Testis (tissue), 3 donors: Measurements from ENCODE around the gene VMAC. TPM values are rescaled to one million over a fixed set of nuclear protein-coding genes. Genes with fewer than 3 reads are reported as not detected.
"Not testable (repeated sequence)": the region's sequence is repeated elsewhere in the genome, so short reads cannot be mapped to it uniquely, and the experiment has no call there.

Experiments
- DNase-seq: peaks from one replicate; pipeline ENCODE4 v3.0.0-alpha.2; 2019
- H3K27ac ChIP-seq, 2 donors: fragments of 200-600 bp; sonication (generic); one replicate each; pipeline ENCODE4 v1.5.1; 2019
- H3K27me3 ChIP-seq: fragments of 200-600 bp; sonication (generic); one replicate; pipeline ENCODE4 v1.5.1; 2019
- H3K36me3 ChIP-seq: fragments of 200-600 bp; sonication (generic); one replicate; pipeline ENCODE4 v1.5.1; 2017; ENCODE audit warnings: low read depth; ENCODE audit errors: missing control alignments
- H3K4me1 ChIP-seq: fragments of 200-600 bp; sonication (generic); one replicate; pipeline ENCODE4 v1.5.1; 2019
- H3K4me3 ChIP-seq, 2 donors: fragments of 200-600 bp; sonication (generic); one replicate each; pipeline ENCODE4 v1.5.1; 2017 to 2019
- H3K9me3 ChIP-seq: fragments of 200-600 bp; sonication (generic); one replicate; pipeline ENCODE4 v1.5.1; 2017
- CTCF ChIP-seq, 3 experiments: fragments of 450-650 bp in 2 of 3; fragments of 200-600 bp in 1 of 3; sonication (generic) in 1 of 3; IDR thresholded peaks; one replicate each; pipeline ENCODE4 v1.5.1; 2016 to 2019; ENCODE audit warnings: antibody characterized with exemption in 3 of 3, mild to moderate bottlenecking in 2 of 3, moderate library complexity in 1 of 3
- POLR2A ChIP-seq: fragments of 450-650 bp; IDR thresholded peaks from one replicate; pipeline ENCODE4 v1.6.1; 2017; ENCODE audit warnings: antibody characterized with exemption, mild to moderate bottlenecking, moderate library complexity
- WGBS, 2 donors: methylation state at CpG; one replicate each; pipeline ENCODE4 v1.1.5; 2018; 5-methylcytosine and 5-hydroxymethylcytosine counted together
- intact Hi-C: fragments of 100-400 bp; cut with DNase I; formaldehyde crosslinking; loops from one replicate; pipeline ENCODE4 v1.15.1; 2023; ENCODE audit warnings: low total_unique reads
- polyA plus RNA-seq: library from polyadenylated mRNA; stranded (reverse); fragments of 350-450 nt; fragmentation: Illumina TruSeq; extraction: RNeasy Lipid Tissue Mini Kit (QIAGEN cat#74804); gene quantifications from one replicate; pipeline ENCODE4 v1.2.3, GENCODE V29; 2014; ENCODE audit warnings: low read depth, low replicate concordance; ENCODE audit not compliant: insufficient read depth
- total RNA-seq, 2 donors: library from RNA; depleted of rRNA; stranded (reverse); fragments of >200 nt; gene quantifications; one replicate each; pipeline ENCODE4 v1.2.3, GENCODE V29; 2016

Gene VMAC
- total and polyA plus RNA-seq, 3 donors from 2014 or later = 3.4 to 7.7 (median 7.4) TPM

GRCh38 chr19:5870986-5871394 lies 33.7 kb upstream of the VMAC start:
- H3K36me3 ChIP-seq = no peaks in the 10 kb centered on the region
- DNase-seq = no peak
- no peaks in the 10 kb centered on the region for H3K9me3 ChIP-seq
- no peaks in the 10 kb centered on the region for H3K4me1 ChIP-seq
- TF ChIP-seq CTCF (IDR thresholded peaks at IDR 0.05) (no peak), POLR2A (no peak)
- no peaks in the 10 kb centered on the region for H3K27me3 ChIP-seq
- 86 to 87% methylated on average over 11 to 12 of the region's 12 CpGs for WGBS, 2 donors
- intact Hi-C loops = no loop called here
- H3K4me3 ChIP-seq = no peak overlapping the region
- no peak overlapping the region for H3K27ac ChIP-seq

GRCh38 chr19:5873617-5874199 lies 31.0 kb upstream of the VMAC start:
- intact Hi-C loops = no loop called here
- Histone ChIP-seq H3K36me3 (no peaks in the 10 kb centered on the region), H3K4me1 (no peaks in the 10 kb centered on the region), H3K4me3 (no peak overlapping the region), H3K27me3 (no peaks in the 10 kb centered on the region), H3K27ac (no peak overlapping the region), H3K9me3 (no peaks in the 10 kb centered on the region)
- TF ChIP-seq POLR2A (no peak), CTCF (IDR thresholded peaks at IDR 0.05) (no peak)
- 90% methylated on average over 12 of the region's 12 CpGs for WGBS, 2 donors
- DNase-seq = no peak

- DNase-seq, H3K27ac ChIP-seq, intact Hi-C loops, H3K4me3 ChIP-seq, H3K4me1 ChIP-seq, H3K9me3 ChIP-seq, H3K27me3 ChIP-seq, H3K36me3 ChIP-seq: not testable (repeated sequence)
- 64 to 87% methylated on average over 7 of the region's 7 CpGs for WGBS, 2 donors
These were observed 30.2 kb upstream of the VMAC start for GRCh38 chr19:5874496-5874895.

GRCh38 chr19:5877427-5877826 lies 27.2 kb upstream of the VMAC start:
- no peaks in the 10 kb centered on the region for H3K36me3 ChIP-seq
- H3K27me3 ChIP-seq = no peaks in the 10 kb centered on the region
- 72 to 78% methylated on average over 7 to 8 of the region's 8 CpGs for WGBS, 2 donors
- no peaks in the 10 kb centered on the region for H3K9me3 ChIP-seq
- no peak overlapping the region for H3K27ac ChIP-seq
- intact Hi-C loops = no loop called here
- no peak overlapping the region for H3K4me3 ChIP-seq
- no peak for TF ChIP-seq CTCF (IDR thresholded peaks at IDR 0.05)
- no peak for TF ChIP-seq POLR2A
- peaks cover 7% of the 10 kb centered on the region for H3K4me1 ChIP-seq
- DNase-seq = no peak

GRCh38 chr19:5877882-5878281 lies 26.8 kb upstream of the VMAC start:
- H3K9me3 ChIP-seq = no peaks in the 10 kb centered on the region
- no peak overlapping the region for H3K27ac ChIP-seq
- no peak for DNase-seq
- peaks cover 7% of the 10 kb centered on the region for H3K4me1 ChIP-seq
- H3K36me3 ChIP-seq = no peaks in the 10 kb centered on the region
- 77 to 80% methylated on average over 9 of the region's 9 CpGs for WGBS, 2 donors
- intact Hi-C loops = no loop called here
- H3K27me3 ChIP-seq = no peaks in the 10 kb centered on the region
- no peak overlapping the region for H3K4me3 ChIP-seq
- TF ChIP-seq POLR2A = no peak
- TF ChIP-seq CTCF (IDR thresholded peaks at IDR 0.05) = no peak
